Endothelial cell of umbilical vein (primary cell): ENCODE measurements around the gene ZNF182.
"Not testable (repeated sequence)": the region's sequence is repeated elsewhere in the genome, so short reads cannot be mapped to it uniquely, and the experiment has no call there.

Experiments
- CTCF ChIP-seq, 2 donors: IDR thresholded peaks; 1 replicate in 1 of 2; 2 replicates in 1 of 2; pipeline ENCODE4 v1.5.1; 2011; ENCODE audit warnings: low read length in 2 of 2, mild to moderate bottlenecking in 2 of 2, moderate library complexity in 2 of 2, control low read depth in 1 of 2, inconsistent platforms in 1 of 2, low read depth in 1 of 2; ENCODE audit not compliant: insufficient read depth in 1 of 2; ENCODE audit errors: extremely low read depth in 1 of 2
- GATA2 ChIP-seq: IDR thresholded peaks from 2 replicates; pipeline ENCODE4 v1.7.0; 2011; ENCODE audit warnings: low read depth, mild to moderate bottlenecking, moderate library complexity, mixed read lengths, low read length; ENCODE audit not compliant: insufficient read length, insufficient read depth
- MYC ChIP-seq: IDR thresholded peaks from one replicate; pipeline ENCODE4 v1.6.1; 2011; ENCODE audit warnings: mild to moderate bottlenecking, low read depth, low read length
- POLR2A ChIP-seq: IDR thresholded peaks from 2 replicates; pipeline ENCODE4 v1.6.1; 2012; ENCODE audit warnings: low read depth, mild to moderate bottlenecking, control low read depth, low read length
- POLR2AphosphoS5 ChIP-seq: IDR thresholded peaks from 2 replicates; pipeline ENCODE4 v1.6.1; 2012; ENCODE audit warnings: low read depth, mild to moderate bottlenecking, control low read depth, low read length, moderate library complexity; ENCODE audit not compliant: insufficient read depth
- TF ChIP-seq, protein P1 (sequence below): IDR thresholded peaks from 2 replicates; pipeline ENCODE4 v1.6.1; 2011; ENCODE audit not compliant: insufficient read depth, insufficient read length

DNA sequence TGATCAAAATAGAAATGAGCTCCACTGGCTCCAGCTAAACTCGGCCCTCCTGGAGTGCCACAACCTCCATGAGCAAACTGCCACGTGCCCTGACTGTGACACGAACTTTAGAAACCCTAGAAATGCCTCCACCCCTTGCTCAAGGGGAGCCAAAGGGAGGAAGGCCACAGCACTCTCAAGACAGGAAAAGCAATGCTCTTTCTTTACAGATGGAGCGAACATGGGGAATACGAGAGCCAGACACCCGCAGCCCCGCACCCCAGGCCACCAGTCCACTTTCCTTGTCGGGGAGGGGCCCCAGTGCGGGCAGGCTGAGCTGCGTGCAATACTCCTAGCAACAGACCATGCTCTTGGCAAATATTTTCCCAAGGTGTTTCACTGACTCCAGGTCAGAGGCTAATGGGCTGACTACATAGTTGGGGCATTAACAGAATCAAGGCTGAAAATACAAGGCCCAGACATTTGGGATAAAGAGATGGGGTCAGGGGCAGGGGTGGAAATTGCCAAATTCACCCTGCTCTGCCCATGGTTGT is 26.9 kb upstream of the ZNF182 start:
- TF ChIP-seq POLR2AphosphoS5; GATA2; MYC; CTCF (IDR thresholded peaks at IDR 0.05; ENCODE audit: extremely low read depth in 1 of 2, insufficient read depth in 1 of 2, low read depth in 1 of 2, low read length in 2 of 2); POLR2A: not testable (repeated sequence)
- TF ChIP-seq, protein P1, sequence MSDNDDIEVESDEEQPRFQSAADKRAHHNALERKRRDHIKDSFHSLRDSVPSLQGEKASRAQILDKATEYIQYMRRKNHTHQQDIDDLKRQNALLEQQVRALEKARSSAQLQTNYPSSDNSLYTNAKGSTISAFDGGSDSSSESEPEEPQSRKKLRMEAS = not testable (repeated sequence)
